ENCODE data around the gene WWP2.

DNA sequence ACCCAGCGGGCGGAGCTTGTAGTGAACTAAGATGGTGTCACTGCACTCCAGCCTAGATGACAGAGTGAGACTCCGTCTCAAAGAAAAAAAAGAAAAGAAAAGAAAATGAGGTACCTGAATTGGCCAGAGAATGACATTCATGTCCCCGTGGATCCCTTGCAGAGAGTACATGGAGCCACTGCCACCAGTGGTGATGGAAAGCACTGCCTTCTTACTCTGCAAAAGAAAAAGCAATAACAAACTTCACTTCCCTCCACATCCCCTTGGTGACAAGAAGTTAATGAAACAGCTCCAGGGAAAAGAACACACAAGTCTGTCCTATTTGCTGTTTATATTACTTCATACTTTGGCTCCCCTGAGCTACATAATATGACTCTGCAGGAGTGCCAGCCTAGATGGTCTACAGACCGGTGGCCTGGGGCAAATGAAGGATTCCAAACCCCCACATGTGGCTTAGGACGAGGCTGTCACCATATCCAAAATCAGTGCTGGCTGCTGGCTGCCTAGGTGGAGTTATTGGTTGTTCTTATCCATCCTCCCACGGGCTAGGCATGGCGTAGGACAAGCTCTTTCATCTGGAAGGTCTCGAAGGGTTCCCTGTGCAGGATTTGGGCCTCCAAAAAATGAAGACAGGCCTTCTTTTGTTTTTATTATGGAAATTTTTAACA is 49.1 kb upstream of the WWP2 start:
- TF ChIP-seq, protein P1, sequence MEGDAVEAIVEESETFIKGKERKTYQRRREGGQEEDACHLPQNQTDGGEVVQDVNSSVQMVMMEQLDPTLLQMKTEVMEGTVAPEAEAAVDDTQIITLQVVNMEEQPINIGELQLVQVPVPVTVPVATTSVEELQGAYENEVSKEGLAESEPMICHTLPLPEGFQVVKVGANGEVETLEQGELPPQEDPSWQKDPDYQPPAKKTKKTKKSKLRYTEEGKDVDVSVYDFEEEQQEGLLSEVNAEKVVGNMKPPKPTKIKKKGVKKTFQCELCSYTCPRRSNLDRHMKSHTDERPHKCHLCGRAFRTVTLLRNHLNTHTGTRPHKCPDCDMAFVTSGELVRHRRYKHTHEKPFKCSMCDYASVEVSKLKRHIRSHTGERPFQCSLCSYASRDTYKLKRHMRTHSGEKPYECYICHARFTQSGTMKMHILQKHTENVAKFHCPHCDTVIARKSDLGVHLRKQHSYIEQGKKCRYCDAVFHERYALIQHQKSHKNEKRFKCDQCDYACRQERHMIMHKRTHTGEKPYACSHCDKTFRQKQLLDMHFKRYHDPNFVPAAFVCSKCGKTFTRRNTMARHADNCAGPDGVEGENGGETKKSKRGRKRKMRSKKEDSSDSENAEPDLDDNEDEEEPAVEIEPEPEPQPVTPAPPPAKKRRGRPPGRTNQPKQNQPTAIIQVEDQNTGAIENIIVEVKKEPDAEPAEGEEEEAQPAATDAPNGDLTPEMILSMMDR (IDR thresholded peaks at IDR 0.05), result no peak
- no peak for TF ChIP-seq POLR2AphosphoS5 (IDR thresholded peaks at IDR 0.05)

Measured in upper lobe of left lung (tissue), 4 donors.